DND-41 (cell line): ENCODE results near the gene ECM1.

ENCODE experiments used
- ATAC-seq: fragments of 200-7000 bp; cut with Tn5 transposase; 3 replicates; pipeline ENCODE4 v1.9.1; 2021; ENCODE audit warnings: low read depth; ENCODE audit not compliant: insufficient read depth
- DNase-seq: peaks from one replicate; pipeline ENCODE4 v3.0.0-alpha.2; 2020
- H2AFZ ChIP-seq: 2 replicates; pipeline ENCODE4 v1.6.0; 2012; ENCODE audit warnings: low read depth, low read length
- H3K27ac ChIP-seq: 2 replicates; pipeline ENCODE4 v1.5.1; 2012; ENCODE audit warnings: low read length, inconsistent platforms
- H3K27me3 ChIP-seq: fragments of 200-600 bp; sonication (generic); 2 replicates; pipeline ENCODE4 v1.6.0; 2012; ENCODE audit warnings: low read length, mild to moderate bottlenecking, inconsistent platforms; ENCODE audit not compliant: insufficient read depth, poor library complexity
- H3K36me3 ChIP-seq: 2 replicates; pipeline ENCODE4 v1.5.1; 2012; ENCODE audit warnings: low read length, inconsistent platforms; ENCODE audit not compliant: insufficient read depth
- H3K4me1 ChIP-seq: 2 replicates; pipeline ENCODE4 v1.5.1; 2012; ENCODE audit warnings: mild to moderate bottlenecking, low read length; ENCODE audit not compliant: insufficient read depth
- H3K4me2 ChIP-seq: 2 replicates; pipeline ENCODE4 v1.6.0; 2012; ENCODE audit warnings: mild to moderate bottlenecking, moderate library complexity, low read length, inconsistent platforms; ENCODE audit not compliant: insufficient read depth
- H3K4me3 ChIP-seq, 2 experiments: fragments of 200-600 bp in 1 of 2; shearing (Covaris generic) in 1 of 2; 2 replicates each; pipeline ENCODE4 v1.5.1; 2012 to 2016; ENCODE audit warnings: inconsistent platforms in 2 of 2, low read length in 2 of 2, mild to moderate bottlenecking in 2 of 2, low read depth in 1 of 2, moderate library complexity in 1 of 2
- H3K79me2 ChIP-seq: 2 replicates; pipeline ENCODE4 v1.6.0; 2012; ENCODE audit warnings: low read length, inconsistent platforms; ENCODE audit not compliant: insufficient read depth
- H3K9ac ChIP-seq: 2 replicates; pipeline ENCODE4 v1.6.0; 2012; ENCODE audit warnings: low read depth, mild to moderate bottlenecking, inconsistent platforms, low read length, moderate library complexity
- H3K9me3 ChIP-seq: 2 replicates; pipeline ENCODE4 v1.5.1; 2012; ENCODE audit warnings: low read length, moderate library complexity, mild to moderate bottlenecking, inconsistent platforms; ENCODE audit not compliant: insufficient read depth, severe bottlenecking
- H4K20me1 ChIP-seq: 2 replicates; pipeline ENCODE4 v1.6.0; 2012; ENCODE audit warnings: low read length; ENCODE audit not compliant: insufficient read depth
- EZH2 ChIP-seq: IDR thresholded peaks from 3 replicates; pipeline ENCODE4 v1.6.1; 2012; ENCODE audit warnings: borderline replicate concordance, low read depth, mild to moderate bottlenecking, moderate library complexity, low read length, inconsistent platforms; ENCODE audit not compliant: severe bottlenecking
- TF ChIP-seq, protein P1 (sequence below): IDR thresholded peaks from 2 replicates; pipeline ENCODE4 v1.5.1; 2012; ENCODE audit warnings: borderline replicate concordance, low read length, moderate library complexity, mild to moderate bottlenecking; ENCODE audit not compliant: poor library complexity, severe bottlenecking; ENCODE audit errors: extremely low read depth

Gene ECM1

DNA sequence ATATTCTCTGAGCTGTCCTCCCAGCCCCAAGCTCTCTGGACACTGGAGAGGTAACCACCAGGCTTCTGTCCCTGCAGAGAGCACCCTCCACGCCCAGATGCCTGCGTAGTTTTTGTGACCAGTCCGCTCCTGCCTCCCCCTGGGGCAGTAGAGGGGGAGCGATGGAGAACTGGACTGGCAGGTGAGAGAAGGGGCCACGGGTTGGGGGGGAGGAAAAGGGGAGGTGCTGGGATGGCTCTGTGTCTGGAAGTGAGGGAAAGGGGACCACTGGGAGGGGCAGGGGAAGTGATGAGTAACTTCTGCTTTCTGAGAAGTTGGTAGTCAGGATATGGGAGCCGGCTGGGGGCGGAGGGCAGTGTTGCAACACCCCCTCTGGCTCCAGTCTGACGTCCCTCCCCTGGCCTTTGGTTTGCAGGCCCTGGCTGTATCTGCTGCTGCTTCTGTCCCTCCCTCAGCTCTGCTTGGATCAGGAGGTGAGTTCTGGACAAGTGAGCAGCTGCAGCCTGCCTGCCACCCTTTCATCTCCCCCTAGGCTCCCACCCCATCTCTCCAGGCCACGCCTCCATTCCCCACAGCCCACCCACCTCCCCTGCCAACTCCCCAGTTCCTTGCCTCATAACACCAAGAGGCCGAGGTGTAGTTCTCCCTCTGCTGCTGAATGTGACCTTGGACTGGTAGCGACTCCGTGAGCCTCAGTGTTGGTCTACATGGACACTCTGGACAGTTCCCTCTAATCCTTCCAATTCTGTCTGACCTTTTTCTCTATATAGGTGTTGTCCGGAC is 44.4 kb downstream of the ECM1 start:
- Histone ChIP-seq H3K4me2 (no peak overlapping the region), H2AFZ (no peak overlapping the region), H3K27ac (no peak overlapping the region), H3K27me3 (peaks cover 11% of the 10 kb centered on the region), H3K79me2 (no peaks in the 10 kb centered on the region), H3K4me1 (peaks cover 6% of the 10 kb centered on the region; the same call in 1 of the 2 replicates), H3K36me3 (no peaks in the 10 kb centered on the region), H3K9me3 (no peaks in the 10 kb centered on the region), H4K20me1 (no peaks in the 10 kb centered on the region), H3K4me3 (no peak overlapping the region), H3K9ac (no peak overlapping the region)
- TF ChIP-seq EZH2 = no peak
- TF ChIP-seq, protein P1, sequence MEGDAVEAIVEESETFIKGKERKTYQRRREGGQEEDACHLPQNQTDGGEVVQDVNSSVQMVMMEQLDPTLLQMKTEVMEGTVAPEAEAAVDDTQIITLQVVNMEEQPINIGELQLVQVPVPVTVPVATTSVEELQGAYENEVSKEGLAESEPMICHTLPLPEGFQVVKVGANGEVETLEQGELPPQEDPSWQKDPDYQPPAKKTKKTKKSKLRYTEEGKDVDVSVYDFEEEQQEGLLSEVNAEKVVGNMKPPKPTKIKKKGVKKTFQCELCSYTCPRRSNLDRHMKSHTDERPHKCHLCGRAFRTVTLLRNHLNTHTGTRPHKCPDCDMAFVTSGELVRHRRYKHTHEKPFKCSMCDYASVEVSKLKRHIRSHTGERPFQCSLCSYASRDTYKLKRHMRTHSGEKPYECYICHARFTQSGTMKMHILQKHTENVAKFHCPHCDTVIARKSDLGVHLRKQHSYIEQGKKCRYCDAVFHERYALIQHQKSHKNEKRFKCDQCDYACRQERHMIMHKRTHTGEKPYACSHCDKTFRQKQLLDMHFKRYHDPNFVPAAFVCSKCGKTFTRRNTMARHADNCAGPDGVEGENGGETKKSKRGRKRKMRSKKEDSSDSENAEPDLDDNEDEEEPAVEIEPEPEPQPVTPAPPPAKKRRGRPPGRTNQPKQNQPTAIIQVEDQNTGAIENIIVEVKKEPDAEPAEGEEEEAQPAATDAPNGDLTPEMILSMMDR = no peak
- ATAC-seq (peak; percentile 32; the same call in 1 of the 3 replicates), DNase-seq (peak; percentile 38)

DNA sequence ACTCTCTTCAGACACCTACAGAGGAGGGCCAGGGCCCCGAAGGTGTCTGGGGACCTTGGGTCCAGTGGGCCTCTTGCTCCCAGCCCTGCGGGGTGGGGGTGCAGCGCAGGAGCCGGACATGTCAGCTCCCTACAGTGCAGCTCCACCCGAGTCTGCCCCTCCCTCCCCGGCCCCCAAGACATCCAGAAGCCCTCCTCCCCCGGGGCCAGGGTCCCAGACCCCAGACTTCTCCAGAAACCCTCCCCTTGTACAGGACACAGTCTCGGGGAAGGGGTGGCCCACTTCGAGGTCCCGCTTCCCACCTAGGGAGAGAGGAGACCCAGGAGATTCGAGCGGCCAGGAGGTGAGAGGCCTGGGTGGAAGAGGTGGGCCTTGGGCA is 45.0 kb downstream of the ECM1 start:
- Histone ChIP-seq H3K36me3 (no peaks in the 10 kb centered on the region), H3K79me2 (no peaks in the 10 kb centered on the region), H4K20me1 (no peaks in the 10 kb centered on the region), H3K27ac (no peak overlapping the region), H3K27me3 (peaks cover 11% of the 10 kb centered on the region), H3K9me3 (no peaks in the 10 kb centered on the region), H3K9ac (no peak overlapping the region), H3K4me1 (peaks cover 6% of the 10 kb centered on the region; the same call in 1 of the 2 replicates), H3K4me2 (no peak overlapping the region), H2AFZ (no peak overlapping the region), H3K4me3 (no peak overlapping the region)
- no peak for ATAC-seq
- DNase-seq = no peak
- no peak for TF ChIP-seq EZH2
- TF ChIP-seq, protein P1 = no peak

DNA sequence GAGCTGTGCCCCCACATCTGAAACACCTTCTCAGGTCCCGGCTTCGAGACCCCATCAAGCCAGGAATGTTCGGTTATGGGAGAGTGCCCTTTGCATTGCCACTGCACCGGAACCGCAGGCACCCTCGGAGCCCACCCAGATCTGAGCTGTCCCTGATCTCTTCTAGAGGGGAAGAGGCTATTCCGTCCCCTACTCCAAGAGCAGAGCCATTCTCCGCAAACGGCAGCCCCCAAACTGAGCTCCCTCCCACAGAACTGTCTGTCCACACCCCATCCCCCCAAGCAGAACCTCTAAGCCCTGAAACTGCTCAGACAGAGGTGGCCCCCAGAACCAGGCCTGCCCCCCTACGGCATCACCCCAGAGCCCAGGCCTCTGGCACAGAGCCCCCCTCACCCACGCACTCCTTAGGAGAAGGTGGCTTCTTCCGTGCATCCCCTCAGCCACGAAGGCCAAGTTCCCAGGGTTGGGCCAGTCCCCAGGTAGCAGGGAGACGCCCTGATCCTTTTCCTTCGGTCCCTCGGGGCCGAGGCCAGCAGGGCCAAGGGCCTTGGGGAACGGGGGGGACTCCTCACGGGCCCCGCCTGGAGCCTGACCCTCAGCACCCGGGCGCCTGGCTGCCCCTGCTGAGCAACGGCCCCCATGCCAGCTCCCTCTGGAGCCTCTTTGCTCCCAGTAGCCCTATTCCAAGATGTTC is 45.6 kb downstream of the ECM1 start:
- H3K27ac ChIP-seq = no peak overlapping the region
- H3K79me2 ChIP-seq = no peaks in the 10 kb centered on the region
- H3K9me3 ChIP-seq = no peaks in the 10 kb centered on the region
- no peak overlapping the region for H3K4me2 ChIP-seq
- no peak overlapping the region for H3K4me3 ChIP-seq
- peaks cover 6% of the 10 kb centered on the region; the same call in 1 of the 2 replicates for H3K4me1 ChIP-seq
- no peaks in the 10 kb centered on the region for H4K20me1 ChIP-seq
- peaks cover 11% of the 10 kb centered on the region for H3K27me3 ChIP-seq
- no peak overlapping the region for H3K9ac ChIP-seq
- no peak for DNase-seq
- no peaks in the 10 kb centered on the region for H3K36me3 ChIP-seq
- ATAC-seq = no peak
- TF ChIP-seq, protein P1 = no peak
- no peak for TF ChIP-seq EZH2
- H2AFZ ChIP-seq = no peak overlapping the region
